Sigmoid colon (tissue), 4 donors: Measurements from ENCODE around the gene USP34.

Experiments used
- EP300 ChIP-seq, 4 donors: sonication (generic); formaldehyde crosslinking; IDR thresholded peaks; one replicate each; pipeline ENCODE4 v1.6.1; 2017; ENCODE audit warnings: antibody characterized with exemption in 4 of 4
- POLR2A ChIP-seq, 2 donors: fragments of 450-650 bp; IDR thresholded peaks; one replicate each; pipeline ENCODE4 v1.6.1; 2016; ENCODE audit warnings: antibody characterized with exemption in 2 of 2, mild to moderate bottlenecking in 2 of 2, moderate library complexity in 2 of 2
- POLR2AphosphoS5 ChIP-seq, 4 donors: sonication (generic); formaldehyde crosslinking; IDR thresholded peaks; one replicate each; pipeline ENCODE4 v1.6.1; 2017; ENCODE audit warnings: antibody characterized with exemption in 4 of 4
- TF ChIP-seq, protein P1 (sequence below), 4 experiments: fragments of 450-650 bp in 3 of 4; fragments of 200-600 bp in 1 of 4; IDR thresholded peaks; one replicate each; pipeline ENCODE4 v1.5.1; 2016 to 2019; ENCODE audit warnings: antibody characterized with exemption in 4 of 4, mild to moderate bottlenecking in 3 of 4, moderate library complexity in 2 of 4

- TF ChIP-seq, protein P1, sequence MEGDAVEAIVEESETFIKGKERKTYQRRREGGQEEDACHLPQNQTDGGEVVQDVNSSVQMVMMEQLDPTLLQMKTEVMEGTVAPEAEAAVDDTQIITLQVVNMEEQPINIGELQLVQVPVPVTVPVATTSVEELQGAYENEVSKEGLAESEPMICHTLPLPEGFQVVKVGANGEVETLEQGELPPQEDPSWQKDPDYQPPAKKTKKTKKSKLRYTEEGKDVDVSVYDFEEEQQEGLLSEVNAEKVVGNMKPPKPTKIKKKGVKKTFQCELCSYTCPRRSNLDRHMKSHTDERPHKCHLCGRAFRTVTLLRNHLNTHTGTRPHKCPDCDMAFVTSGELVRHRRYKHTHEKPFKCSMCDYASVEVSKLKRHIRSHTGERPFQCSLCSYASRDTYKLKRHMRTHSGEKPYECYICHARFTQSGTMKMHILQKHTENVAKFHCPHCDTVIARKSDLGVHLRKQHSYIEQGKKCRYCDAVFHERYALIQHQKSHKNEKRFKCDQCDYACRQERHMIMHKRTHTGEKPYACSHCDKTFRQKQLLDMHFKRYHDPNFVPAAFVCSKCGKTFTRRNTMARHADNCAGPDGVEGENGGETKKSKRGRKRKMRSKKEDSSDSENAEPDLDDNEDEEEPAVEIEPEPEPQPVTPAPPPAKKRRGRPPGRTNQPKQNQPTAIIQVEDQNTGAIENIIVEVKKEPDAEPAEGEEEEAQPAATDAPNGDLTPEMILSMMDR (IDR thresholded peaks at IDR 0.05): no peak
- no peak for TF ChIP-seq POLR2A (IDR thresholded peaks at IDR 0.05)
- no peak for TF ChIP-seq EP300 (IDR thresholded peaks at IDR 0.05)
- no peak for TF ChIP-seq POLR2AphosphoS5 (IDR thresholded peaks at IDR 0.05)
These were observed 295.9 kb downstream of the USP34 start for GRCh38 chr2:61175036-61175435.
